ENCODE results near the gene PTPRO.

The PTPRO gene

DNA sequence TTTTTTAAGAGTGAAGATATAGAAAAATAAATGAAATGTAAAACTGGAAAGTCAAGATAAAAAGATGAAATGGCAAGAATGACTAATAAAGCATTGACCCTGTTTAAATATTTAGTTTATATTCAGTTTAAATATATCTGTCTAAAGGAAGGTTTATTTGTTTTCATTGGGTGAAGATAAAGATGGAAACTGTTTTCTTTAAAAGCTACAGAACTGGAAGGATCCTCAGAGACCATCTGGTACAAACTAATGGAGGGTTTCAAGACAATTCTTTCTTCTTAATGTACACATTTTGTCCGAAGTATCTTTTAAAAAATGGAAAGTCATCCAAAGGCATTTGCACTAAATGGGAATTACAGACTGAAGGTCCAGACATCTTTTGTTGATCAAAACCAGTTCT lies 324.3 kb downstream of the PTPRO start:
- no peak for DNase-seq (ENCODE audit: low spot score)

Data from Ammon's horn (tissue), 1 donor.